ENCODE data around the gene GPR183. TPM values are rescaled to one million over a fixed set of nuclear protein-coding genes. Genes with fewer than 3 reads are reported as not detected.

Gene GPR183
- total RNA-seq, 1 experiment from 2014 or later = 0.15 TPM

GRCh38 chr13:99341969-99342722 is 34.9 kb upstream of the GPR183 start:
- in situ Hi-C loops (cut with HindIII; ENCODE audit: low pct_unique_long_range_greater_than_20kb, low sequenced_read_pairs) (no loop called here), intact Hi-C loops (cut with micrococcal nuclease; ENCODE audit: unreplicated experiment) (no loop called here)
- CTCF ChIA-PET = no interaction called here
- Histone ChIP-seq H3K4me1 (ENCODE audit: control insufficient read depth, insufficient read depth, low read length) (no peaks in the 10 kb centered on the region), H3K27ac (ENCODE audit: low read length) (no peak overlapping the region), H3K27me3 (ENCODE audit: control insufficient read depth, insufficient read depth, low read length) (no peaks in the 10 kb centered on the region), H3K9me3 (ENCODE audit: control insufficient read depth, insufficient read depth, low read depth, low read length) (no peaks in the 10 kb centered on the region), H3K4me3 (ENCODE audit: low read depth in 2 of 2, low read length in 2 of 2) (no peak overlapping the region), H3K36me3 (ENCODE audit: control insufficient read depth, insufficient read depth, low read length) (no peaks in the 10 kb centered on the region; the same call in 1 of the 2 replicates)
- no peak for DNase-seq (ENCODE audit: low read depth, low spot score)
- ATAC-seq = no peak
- no TSS peak for BruUV-seq (replicated peaks)
- POLR2A ChIA-PET = no interaction called here
- no peak for TF ChIP-seq TCF7L2 (IDR thresholded peaks at IDR 0.05; ENCODE audit: low read depth, low read length)
- no peak for TF ChIP-seq REST (IDR thresholded peaks at IDR 0.05; ENCODE audit: insufficient read depth in 1 of 2, low read depth in 2 of 2, low read length in 1 of 2)
- TF ChIP-seq SIN3A (IDR thresholded peaks at IDR 0.05; ENCODE audit: borderline replicate concordance, insufficient read depth, low read depth, low read length) = no peak
- no peak for TF ChIP-seq POLR2AphosphoS5 (IDR thresholded peaks at IDR 0.05; ENCODE audit: low read depth, low read length)
- no peak for TF ChIP-seq CTCF (IDR thresholded peaks at IDR 0.05)

- Histone ChIP-seq H3K4me1 (ENCODE audit: control insufficient read depth, insufficient read depth, low read length) (no peaks in the 10 kb centered on the region), H3K36me3 (ENCODE audit: control insufficient read depth, insufficient read depth, low read length) (no peaks in the 10 kb centered on the region; the same call in 1 of the 2 replicates), H3K27me3 (ENCODE audit: control insufficient read depth, insufficient read depth, low read length) (no peaks in the 10 kb centered on the region), H3K27ac (ENCODE audit: low read length) (no peak overlapping the region), H3K9me3 (ENCODE audit: control insufficient read depth, insufficient read depth, low read depth, low read length) (no peaks in the 10 kb centered on the region), H3K4me3 (ENCODE audit: low read depth in 2 of 2, low read length in 2 of 2) (no peak overlapping the region)
- CTCF ChIA-PET = no interaction called here
- no peak for DNase-seq (ENCODE audit: low read depth, low spot score)
- POLR2A ChIA-PET = no interaction called here
- no TSS peak for BruUV-seq (replicated peaks)
- TF ChIP-seq REST (IDR thresholded peaks at IDR 0.05; ENCODE audit: insufficient read depth in 1 of 2, low read depth in 2 of 2, low read length in 1 of 2) (no peak), POLR2AphosphoS5 (IDR thresholded peaks at IDR 0.05; ENCODE audit: low read depth, low read length) (no peak), SIN3A (IDR thresholded peaks at IDR 0.05; ENCODE audit: borderline replicate concordance, insufficient read depth, low read depth, low read length) (no peak), CTCF (IDR thresholded peaks at IDR 0.05) (no peak)
- ATAC-seq = no peak
- intact Hi-C loops (cut with micrococcal nuclease; ENCODE audit: unreplicated experiment) = no loop called here
- in situ Hi-C loops (cut with HindIII; ENCODE audit: low pct_unique_long_range_greater_than_20kb, low sequenced_read_pairs) = no loop called here
Observed at GRCh38 chr13:99340638-99341037, 33.4 kb upstream of the GPR183 start.

All from Panc1 (cell line).